ENCODE results near the gene PHF2. TPM values are rescaled to one million over a fixed set of nuclear protein-coding genes. Genes with fewer than 3 reads are reported as not detected.

The PHF2 gene
- total and polyA plus RNA-seq, 9 of the 15 experiments (the other 6 are each of a cell fraction or from before 2014, with no cell fraction given), result 0.37 to 14.4 (median 8.1) TPM

DNA sequence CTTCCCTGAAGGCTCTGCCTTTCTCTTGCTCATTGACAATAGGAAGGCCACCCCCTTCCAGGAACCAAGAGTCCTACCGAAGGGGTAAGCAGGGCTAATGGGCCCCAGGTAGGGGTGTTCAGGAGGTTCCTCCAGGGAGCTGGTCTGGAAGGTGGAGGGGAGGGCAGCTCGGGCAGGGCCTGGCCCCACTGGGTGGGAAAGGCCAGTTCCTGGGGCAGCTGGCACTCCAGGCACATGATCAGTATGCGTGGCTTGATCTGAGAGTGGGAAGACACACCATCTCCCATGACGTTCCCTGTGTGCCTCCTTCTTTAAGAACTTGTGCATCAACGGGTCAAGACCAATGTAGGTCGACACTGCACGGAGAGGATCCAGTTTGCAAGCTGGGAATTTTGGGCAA lies 149.8 kb downstream of the PHF2 start:
- no TSS peak for BruUV-seq (replicated peaks)
- no peak for ATAC-seq
- H3K4me2 ChIP-seq (ENCODE audit: insufficient read depth, low read length), result no peak overlapping the region
- H3K4me1 ChIP-seq (replicated peaks in 1 of 2; ENCODE audit: control insufficient read depth in 2 of 2, insufficient read depth in 2 of 2, low read length in 2 of 2), result peaks cover 0 to 4% of the 10 kb centered on the region in 2 experiments; a peak in 1 of 5 replicates
- FAIRE-seq, result no peak
- CTCF ChIA-PET (ENCODE audit: low intra/inter-chr PET ratio), result no interaction called here
- intact Hi-C loops (cut with micrococcal nuclease), result no loop called here
- no peak overlapping the region for H3K9ac ChIP-seq (ENCODE audit: insufficient read depth in 1 of 2, low read depth in 2 of 2, low read length in 2 of 2)
- H3K27ac ChIP-seq (ENCODE audit: extremely low read depth, low read depth, low read length), result no peak overlapping the region
- H2AFZ ChIP-seq (ENCODE audit: low read depth, low read length), result no peak overlapping the region
- WGBS (ENCODE audit: insufficient coverage, low coverage, missing lambda C conversion rate), result 1% methylated on average over 7 of the region's 7 CpGs
- in situ Hi-C loops (cut with MboI), result no loop called here
- no peak overlapping the region for H3K4me3 ChIP-seq
- no peak for DNase-seq (ENCODE audit: extremely low read depth in 1 of 4, low spot score in 3 of 4)
- H3K9me1 ChIP-seq (ENCODE audit: control insufficient read depth, insufficient read depth, low read length), result peaks cover under 1% of the 10 kb centered on the region
- H3K9me3 ChIP-seq (replicated peaks; ENCODE audit: control insufficient read depth, insufficient read depth, low read depth, low read length), result no peaks in the 10 kb centered on the region
- no peaks in the 10 kb centered on the region for H3K79me2 ChIP-seq (ENCODE audit: control insufficient read depth, insufficient read depth, low read length)
- POLR2A ChIA-PET, result no interaction called here
- no peaks in the 10 kb centered on the region for H3K36me3 ChIP-seq (ENCODE audit: control insufficient read depth, insufficient read depth, low read length)
- no peaks in the 10 kb centered on the region for H4K20me1 ChIP-seq (replicated peaks; ENCODE audit: control insufficient read depth, insufficient read depth, low read length)
- H3K27me3 ChIP-seq (ENCODE audit: control insufficient read depth in 2 of 2, insufficient read depth in 2 of 2, low read length in 2 of 2), result peaks cover 0 to 40% of the 10 kb centered on the region in 2 experiments; a peak in 2 of 5 replicates
- TF ChIP-seq COPS2 (conservative IDR thresholded peaks at IDR 0.05), result no peak
- TF ChIP-seq, protein P1, sequence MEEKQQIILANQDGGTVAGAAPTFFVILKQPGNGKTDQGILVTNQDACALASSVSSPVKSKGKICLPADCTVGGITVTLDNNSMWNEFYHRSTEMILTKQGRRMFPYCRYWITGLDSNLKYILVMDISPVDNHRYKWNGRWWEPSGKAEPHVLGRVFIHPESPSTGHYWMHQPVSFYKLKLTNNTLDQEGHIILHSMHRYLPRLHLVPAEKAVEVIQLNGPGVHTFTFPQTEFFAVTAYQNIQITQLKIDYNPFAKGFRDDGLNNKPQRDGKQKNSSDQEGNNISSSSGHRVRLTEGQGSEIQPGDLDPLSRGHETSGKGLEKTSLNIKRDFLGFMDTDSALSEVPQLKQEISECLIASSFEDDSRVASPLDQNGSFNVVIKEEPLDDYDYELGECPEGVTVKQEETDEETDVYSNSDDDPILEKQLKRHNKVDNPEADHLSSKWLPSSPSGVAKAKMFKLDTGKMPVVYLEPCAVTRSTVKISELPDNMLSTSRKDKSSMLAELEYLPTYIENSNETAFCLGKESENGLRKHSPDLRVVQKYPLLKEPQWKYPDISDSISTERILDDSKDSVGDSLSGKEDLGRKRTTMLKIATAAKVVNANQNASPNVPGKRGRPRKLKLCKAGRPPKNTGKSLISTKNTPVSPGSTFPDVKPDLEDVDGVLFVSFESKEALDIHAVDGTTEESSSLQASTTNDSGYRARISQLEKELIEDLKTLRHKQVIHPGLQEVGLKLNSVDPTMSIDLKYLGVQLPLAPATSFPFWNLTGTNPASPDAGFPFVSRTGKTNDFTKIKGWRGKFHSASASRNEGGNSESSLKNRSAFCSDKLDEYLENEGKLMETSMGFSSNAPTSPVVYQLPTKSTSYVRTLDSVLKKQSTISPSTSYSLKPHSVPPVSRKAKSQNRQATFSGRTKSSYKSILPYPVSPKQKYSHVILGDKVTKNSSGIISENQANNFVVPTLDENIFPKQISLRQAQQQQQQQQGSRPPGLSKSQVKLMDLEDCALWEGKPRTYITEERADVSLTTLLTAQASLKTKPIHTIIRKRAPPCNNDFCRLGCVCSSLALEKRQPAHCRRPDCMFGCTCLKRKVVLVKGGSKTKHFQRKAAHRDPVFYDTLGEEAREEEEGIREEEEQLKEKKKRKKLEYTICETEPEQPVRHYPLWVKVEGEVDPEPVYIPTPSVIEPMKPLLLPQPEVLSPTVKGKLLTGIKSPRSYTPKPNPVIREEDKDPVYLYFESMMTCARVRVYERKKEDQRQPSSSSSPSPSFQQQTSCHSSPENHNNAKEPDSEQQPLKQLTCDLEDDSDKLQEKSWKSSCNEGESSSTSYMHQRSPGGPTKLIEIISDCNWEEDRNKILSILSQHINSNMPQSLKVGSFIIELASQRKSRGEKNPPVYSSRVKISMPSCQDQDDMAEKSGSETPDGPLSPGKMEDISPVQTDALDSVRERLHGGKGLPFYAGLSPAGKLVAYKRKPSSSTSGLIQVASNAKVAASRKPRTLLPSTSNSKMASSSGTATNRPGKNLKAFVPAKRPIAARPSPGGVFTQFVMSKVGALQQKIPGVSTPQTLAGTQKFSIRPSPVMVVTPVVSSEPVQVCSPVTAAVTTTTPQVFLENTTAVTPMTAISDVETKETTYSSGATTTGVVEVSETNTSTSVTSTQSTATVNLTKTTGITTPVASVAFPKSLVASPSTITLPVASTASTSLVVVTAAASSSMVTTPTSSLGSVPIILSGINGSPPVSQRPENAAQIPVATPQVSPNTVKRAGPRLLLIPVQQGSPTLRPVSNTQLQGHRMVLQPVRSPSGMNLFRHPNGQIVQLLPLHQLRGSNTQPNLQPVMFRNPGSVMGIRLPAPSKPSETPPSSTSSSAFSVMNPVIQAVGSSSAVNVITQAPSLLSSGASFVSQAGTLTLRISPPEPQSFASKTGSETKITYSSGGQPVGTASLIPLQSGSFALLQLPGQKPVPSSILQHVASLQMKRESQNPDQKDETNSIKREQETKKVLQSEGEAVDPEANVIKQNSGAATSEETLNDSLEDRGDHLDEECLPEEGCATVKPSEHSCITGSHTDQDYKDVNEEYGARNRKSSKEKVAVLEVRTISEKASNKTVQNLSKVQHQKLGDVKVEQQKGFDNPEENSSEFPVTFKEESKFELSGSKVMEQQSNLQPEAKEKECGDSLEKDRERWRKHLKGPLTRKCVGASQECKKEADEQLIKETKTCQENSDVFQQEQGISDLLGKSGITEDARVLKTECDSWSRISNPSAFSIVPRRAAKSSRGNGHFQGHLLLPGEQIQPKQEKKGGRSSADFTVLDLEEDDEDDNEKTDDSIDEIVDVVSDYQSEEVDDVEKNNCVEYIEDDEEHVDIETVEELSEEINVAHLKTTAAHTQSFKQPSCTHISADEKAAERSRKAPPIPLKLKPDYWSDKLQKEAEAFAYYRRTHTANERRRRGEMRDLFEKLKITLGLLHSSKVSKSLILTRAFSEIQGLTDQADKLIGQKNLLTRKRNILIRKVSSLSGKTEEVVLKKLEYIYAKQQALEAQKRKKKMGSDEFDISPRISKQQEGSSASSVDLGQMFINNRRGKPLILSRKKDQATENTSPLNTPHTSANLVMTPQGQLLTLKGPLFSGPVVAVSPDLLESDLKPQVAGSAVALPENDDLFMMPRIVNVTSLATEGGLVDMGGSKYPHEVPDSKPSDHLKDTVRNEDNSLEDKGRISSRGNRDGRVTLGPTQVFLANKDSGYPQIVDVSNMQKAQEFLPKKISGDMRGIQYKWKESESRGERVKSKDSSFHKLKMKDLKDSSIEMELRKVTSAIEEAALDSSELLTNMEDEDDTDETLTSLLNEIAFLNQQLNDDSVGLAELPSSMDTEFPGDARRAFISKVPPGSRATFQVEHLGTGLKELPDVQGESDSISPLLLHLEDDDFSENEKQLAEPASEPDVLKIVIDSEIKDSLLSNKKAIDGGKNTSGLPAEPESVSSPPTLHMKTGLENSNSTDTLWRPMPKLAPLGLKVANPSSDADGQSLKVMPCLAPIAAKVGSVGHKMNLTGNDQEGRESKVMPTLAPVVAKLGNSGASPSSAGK (IDR thresholded peaks at IDR 0.05), result no peak
- TF ChIP-seq, protein P2, sequence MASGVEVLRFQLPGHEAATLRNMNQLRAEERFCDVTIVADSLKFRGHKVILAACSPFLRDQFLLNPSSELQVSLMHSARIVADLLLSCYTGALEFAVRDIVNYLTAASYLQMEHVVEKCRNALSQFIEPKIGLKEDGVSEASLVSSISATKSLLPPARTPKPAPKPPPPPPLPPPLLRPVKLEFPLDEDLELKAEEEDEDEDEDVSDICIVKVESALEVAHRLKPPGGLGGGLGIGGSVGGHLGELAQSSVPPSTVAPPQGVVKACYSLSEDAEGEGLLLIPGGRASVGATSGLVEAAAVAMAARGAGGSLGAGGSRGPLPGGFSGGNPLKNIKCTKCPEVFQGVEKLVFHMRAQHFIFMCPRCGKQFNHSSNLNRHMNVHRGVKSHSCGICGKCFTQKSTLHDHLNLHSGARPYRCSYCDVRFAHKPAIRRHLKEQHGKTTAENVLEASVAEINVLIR (CRISPR knock-in tag; IDR thresholded peaks at IDR 0.05), result no peak
- no peak for TF ChIP-seq POLR2G (IDR thresholded peaks at IDR 0.05; ENCODE audit: low read depth, low read length)
